GM18498 (cell line): ENCODE measurements around the gene DUSP7.

ENCODE experiments used
- ATAC-seq: cut with Tn5 transposase; IDR thresholded peaks from one replicate; pipeline ENCODE4 v1.9.1; 2021; ENCODE audit warnings: mild to moderate bottlenecking, moderate library complexity; ENCODE audit not compliant: unreplicated experiment

The DUSP7 gene

GRCh38 chr3:52030714-52031310, 25.6 kb downstream of the DUSP7 start:
- no peak for ATAC-seq

- ATAC-seq, result no peak
These were observed 26.8 kb downstream of the DUSP7 start for GRCh38 chr3:52029535-52029934.

GRCh38 chr3:52029053-52029452, 27.3 kb downstream of the DUSP7 start:
- ATAC-seq, result no peak

- ATAC-seq, result no peak
These were observed 27.8 kb downstream of the DUSP7 start for GRCh38 chr3:52028572-52028971.

- ATAC-seq, result no peak
These were observed 30.3 kb downstream of the DUSP7 start for GRCh38 chr3:52026041-52026440.

- ATAC-seq, result no peak
These were observed 30.9 kb downstream of the DUSP7 start for GRCh38 chr3:52025453-52025852.

- no peak for ATAC-seq
These were observed 31.5 kb downstream of the DUSP7 start for GRCh38 chr3:52024765-52025452.

- ATAC-seq, result no peak
These were observed 32.3 kb downstream of the DUSP7 start for GRCh38 chr3:52023860-52024764.

GRCh38 chr3:52023101-52023770, 33.1 kb downstream of the DUSP7 start:
- no peak for ATAC-seq

- no peak for ATAC-seq
These were observed 33.9 kb downstream of the DUSP7 start for GRCh38 chr3:52022323-52023100.

- ATAC-seq, result no peak
These were observed 34.7 kb downstream of the DUSP7 start for GRCh38 chr3:52021489-52022268.

GRCh38 chr3:52020796-52021195, 35.6 kb downstream of the DUSP7 start:
- no peak for ATAC-seq

GRCh38 chr3:52019352-52020080, 36.9 kb downstream of the DUSP7 start:
- no peak for ATAC-seq

GRCh38 chr3:52018319-52019000, 37.9 kb downstream of the DUSP7 start:
- no peak for ATAC-seq

- no peak for ATAC-seq
These were observed 38.8 kb downstream of the DUSP7 start for GRCh38 chr3:52017586-52017985.

GRCh38 chr3:52015438-52016228, 40.7 kb downstream of the DUSP7 start:
- ATAC-seq, result no peak

GRCh38 chr3:52014613-52015012, 41.8 kb downstream of the DUSP7 start:
- ATAC-seq, result no peak
